DND-41 (cell line): ENCODE measurements around the gene POLN.

ENCODE experiments used
- ATAC-seq: fragments of 200-7000 bp; cut with Tn5 transposase; 3 replicates; pipeline ENCODE4 v1.9.1; 2021; ENCODE audit warnings: low read depth; ENCODE audit not compliant: insufficient read depth
- DNase-seq: peaks from one replicate; pipeline ENCODE4 v3.0.0-alpha.2; 2020
- H2AFZ ChIP-seq: 2 replicates; pipeline ENCODE4 v1.6.0; 2012; ENCODE audit warnings: low read depth, low read length
- H3K27ac ChIP-seq: 2 replicates; pipeline ENCODE4 v1.5.1; 2012; ENCODE audit warnings: low read length, inconsistent platforms
- H3K27me3 ChIP-seq: fragments of 200-600 bp; sonication (generic); 2 replicates; pipeline ENCODE4 v1.6.0; 2012; ENCODE audit warnings: low read length, mild to moderate bottlenecking, inconsistent platforms; ENCODE audit not compliant: insufficient read depth, poor library complexity
- H3K36me3 ChIP-seq: 2 replicates; pipeline ENCODE4 v1.5.1; 2012; ENCODE audit warnings: low read length, inconsistent platforms; ENCODE audit not compliant: insufficient read depth
- H3K4me1 ChIP-seq: 2 replicates; pipeline ENCODE4 v1.5.1; 2012; ENCODE audit warnings: mild to moderate bottlenecking, low read length; ENCODE audit not compliant: insufficient read depth
- H3K4me2 ChIP-seq: 2 replicates; pipeline ENCODE4 v1.6.0; 2012; ENCODE audit warnings: mild to moderate bottlenecking, moderate library complexity, low read length, inconsistent platforms; ENCODE audit not compliant: insufficient read depth
- H3K4me3 ChIP-seq, 2 experiments: fragments of 200-600 bp in 1 of 2; shearing (Covaris generic) in 1 of 2; 2 replicates each; pipeline ENCODE4 v1.5.1; 2012 to 2016; ENCODE audit warnings: inconsistent platforms in 2 of 2, low read length in 2 of 2, mild to moderate bottlenecking in 2 of 2, low read depth in 1 of 2, moderate library complexity in 1 of 2
- H3K79me2 ChIP-seq: 2 replicates; pipeline ENCODE4 v1.6.0; 2012; ENCODE audit warnings: low read length, inconsistent platforms; ENCODE audit not compliant: insufficient read depth
- H3K9ac ChIP-seq: 2 replicates; pipeline ENCODE4 v1.6.0; 2012; ENCODE audit warnings: low read depth, mild to moderate bottlenecking, inconsistent platforms, low read length, moderate library complexity
- H3K9me3 ChIP-seq: 2 replicates; pipeline ENCODE4 v1.5.1; 2012; ENCODE audit warnings: low read length, moderate library complexity, mild to moderate bottlenecking, inconsistent platforms; ENCODE audit not compliant: insufficient read depth, severe bottlenecking
- H4K20me1 ChIP-seq: 2 replicates; pipeline ENCODE4 v1.6.0; 2012; ENCODE audit warnings: low read length; ENCODE audit not compliant: insufficient read depth
- EZH2 ChIP-seq: IDR thresholded peaks from 3 replicates; pipeline ENCODE4 v1.6.1; 2012; ENCODE audit warnings: borderline replicate concordance, low read depth, mild to moderate bottlenecking, moderate library complexity, low read length, inconsistent platforms; ENCODE audit not compliant: severe bottlenecking
- TF ChIP-seq, protein P1 (sequence below): IDR thresholded peaks from 2 replicates; pipeline ENCODE4 v1.5.1; 2012; ENCODE audit warnings: borderline replicate concordance, low read length, moderate library complexity, mild to moderate bottlenecking; ENCODE audit not compliant: poor library complexity, severe bottlenecking; ENCODE audit errors: extremely low read depth

The POLN gene

GRCh38 chr4:2256781-2257191 lies 14.9 kb upstream of the POLN start:
- Histone ChIP-seq H3K4me3 (no peak overlapping the region), H3K4me1 (peaks cover 22% of the 10 kb centered on the region), H4K20me1 (peaks cover 74% of the 10 kb centered on the region), H3K9ac (no peak overlapping the region), H3K27ac (no peak overlapping the region), H3K36me3 (peaks cover 64% of the 10 kb centered on the region), H2AFZ (no peak overlapping the region), H3K4me2 (no peak overlapping the region), H3K79me2 (peaks cover 32% of the 10 kb centered on the region), H3K9me3 (no peaks in the 10 kb centered on the region), H3K27me3 (no peaks in the 10 kb centered on the region)
- TF ChIP-seq, protein P1, sequence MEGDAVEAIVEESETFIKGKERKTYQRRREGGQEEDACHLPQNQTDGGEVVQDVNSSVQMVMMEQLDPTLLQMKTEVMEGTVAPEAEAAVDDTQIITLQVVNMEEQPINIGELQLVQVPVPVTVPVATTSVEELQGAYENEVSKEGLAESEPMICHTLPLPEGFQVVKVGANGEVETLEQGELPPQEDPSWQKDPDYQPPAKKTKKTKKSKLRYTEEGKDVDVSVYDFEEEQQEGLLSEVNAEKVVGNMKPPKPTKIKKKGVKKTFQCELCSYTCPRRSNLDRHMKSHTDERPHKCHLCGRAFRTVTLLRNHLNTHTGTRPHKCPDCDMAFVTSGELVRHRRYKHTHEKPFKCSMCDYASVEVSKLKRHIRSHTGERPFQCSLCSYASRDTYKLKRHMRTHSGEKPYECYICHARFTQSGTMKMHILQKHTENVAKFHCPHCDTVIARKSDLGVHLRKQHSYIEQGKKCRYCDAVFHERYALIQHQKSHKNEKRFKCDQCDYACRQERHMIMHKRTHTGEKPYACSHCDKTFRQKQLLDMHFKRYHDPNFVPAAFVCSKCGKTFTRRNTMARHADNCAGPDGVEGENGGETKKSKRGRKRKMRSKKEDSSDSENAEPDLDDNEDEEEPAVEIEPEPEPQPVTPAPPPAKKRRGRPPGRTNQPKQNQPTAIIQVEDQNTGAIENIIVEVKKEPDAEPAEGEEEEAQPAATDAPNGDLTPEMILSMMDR: no peak
- no peak for TF ChIP-seq EZH2
- peak; percentile 3 for DNase-seq
- ATAC-seq: no peak

DNA sequence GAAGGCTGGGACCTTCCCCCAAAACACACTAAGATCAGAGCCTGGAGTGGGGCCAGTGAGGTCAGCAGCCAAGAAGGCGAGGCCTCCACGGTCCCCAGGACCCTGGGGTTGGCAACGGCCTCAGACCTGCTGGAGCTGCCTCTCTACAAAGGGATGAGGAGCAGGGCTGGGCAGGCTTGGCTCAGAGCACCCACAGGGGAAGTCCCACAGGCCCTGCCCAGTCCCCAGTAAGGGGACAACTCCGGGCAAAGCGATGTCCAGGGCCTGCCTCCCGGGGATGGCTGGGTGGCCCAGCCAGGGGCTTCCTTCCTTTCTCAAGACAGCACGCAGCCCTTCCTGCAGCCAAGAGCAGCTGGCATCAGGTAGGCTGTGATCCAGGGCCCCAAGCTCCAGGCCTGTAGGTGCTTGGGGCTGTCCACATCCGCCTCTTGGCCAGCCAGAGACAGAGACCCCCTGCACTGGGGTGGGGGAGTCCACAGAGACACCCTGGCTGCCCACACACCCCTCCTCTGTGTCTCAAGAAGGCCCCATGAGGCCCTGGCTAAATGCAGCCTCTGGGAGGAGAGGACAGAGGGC lies 14.3 kb upstream of the POLN start:
- H3K36me3 ChIP-seq: peaks cover 69% of the 10 kb centered on the region
- no peak overlapping the region for H3K9ac ChIP-seq
- ATAC-seq (no peak), DNase-seq (peak; percentile 2)
- TF ChIP-seq EZH2: no peak
- TF ChIP-seq, protein P1: no peak
- no peaks in the 10 kb centered on the region for H3K9me3 ChIP-seq
- H3K79me2 ChIP-seq: peaks cover 30% of the 10 kb centered on the region
- H4K20me1 ChIP-seq: peaks cover 74% of the 10 kb centered on the region
- no peak overlapping the region for H3K4me3 ChIP-seq
- no peaks in the 10 kb centered on the region for H3K27me3 ChIP-seq
- peaks cover 22% of the 10 kb centered on the region for H3K4me1 ChIP-seq
- no peak overlapping the region for H2AFZ ChIP-seq
- no peak overlapping the region for H3K27ac ChIP-seq
- no peak overlapping the region for H3K4me2 ChIP-seq

GRCh38 chr4:2255501-2256155 lies 13.7 kb upstream of the POLN start:
- Histone ChIP-seq H3K9ac (no peak overlapping the region), H2AFZ (no peak overlapping the region), H3K4me2 (no peak overlapping the region), H3K27me3 (no peaks in the 10 kb centered on the region), H3K79me2 (peaks cover 23% of the 10 kb centered on the region), H3K4me1 (peaks cover 16% of the 10 kb centered on the region), H3K27ac (no peak overlapping the region), H3K9me3 (no peaks in the 10 kb centered on the region), H3K36me3 (peaks cover 75% of the 10 kb centered on the region), H3K4me3 (no peak overlapping the region), H4K20me1 (peaks cover 71% of the 10 kb centered on the region)
- TF ChIP-seq, protein P1: no peak
- no peak for TF ChIP-seq EZH2
- ATAC-seq (no peak), DNase-seq (peak; percentile 2)
